IMR-90 (cell line): ENCODE data around the gene FOXP1. TPM values are rescaled to one million over a fixed set of nuclear protein-coding genes. Genes with fewer than 3 reads are reported as not detected.

Experiments
- ATAC-seq: fragments of 200-7000 bp; cut with Tn5 transposase; 2 replicates; pipeline ENCODE4 v1.9.1; 2020; ENCODE audit warnings: low read depth, mild to moderate bottlenecking, moderate library complexity
- BruUV-seq: library from RNA; stranded (reverse); fragments of 400-500 nt; replicated peaks from 2 replicates; lab custom pipeline; 2021; lab: Mats Ljungman, UMichigan
- CTCF ChIA-PET: fragments of 300-600 bp; formaldehyde crosslinking; extraction: SDS; loops from one replicate; lab custom pipeline; 2021; ENCODE audit warnings: antibody characterized with exemption; lab: Yijun Ruan, JAX
- POLR2A ChIA-PET: fragments of 300-600 bp; sonication (Branson Sonifier 250); formaldehyde crosslinking; loops from one replicate; lab custom pipeline; 2022; ENCODE audit warnings: antibody characterized with exemption; ENCODE audit not compliant: unreplicated experiment; lab: Charles Lee
- DNase-seq: peaks from one replicate; pipeline ENCODE4 v3.0.0; 2013
- H2AFZ ChIP-seq: replicated peaks from 2 replicates; pipeline ENCODE3; 2013; ENCODE audit warnings: low read length, mild to moderate bottlenecking; ENCODE audit not compliant: poor library complexity
- H2AK5ac ChIP-seq: 2 replicates; pipeline ENCODE4 v1.6.1; 2013; ENCODE audit warnings: low read depth, low read length, inconsistent platforms
- H2AK9ac ChIP-seq: replicated peaks from 2 replicates; pipeline ENCODE3; 2013; ENCODE audit warnings: mild to moderate bottlenecking, low read depth, low read length, moderate library complexity; ENCODE audit not compliant: poor library complexity
- H2BK120ac ChIP-seq: 2 replicates; pipeline ENCODE4 v1.6.1; 2013; ENCODE audit warnings: low read depth, low read length, inconsistent platforms
- H2BK15ac ChIP-seq: 3 replicates; pipeline ENCODE4 v1.6.1; 2013; ENCODE audit warnings: low read depth, low read length, inconsistent platforms
- H2BK20ac ChIP-seq: 2 replicates; pipeline ENCODE4 v1.6.1; 2013; ENCODE audit warnings: low read depth, mild to moderate bottlenecking, inconsistent platforms, low read length, moderate library complexity
- H2BK5ac ChIP-seq: 2 replicates; pipeline ENCODE4 v1.6.1; 2013; ENCODE audit warnings: mild to moderate bottlenecking, low read depth, low read length, inconsistent platforms; ENCODE audit not compliant: poor library complexity, severe bottlenecking
- H3K14ac ChIP-seq: replicated peaks from 2 replicates; pipeline ENCODE4 v1.6.1; 2013; ENCODE audit warnings: low read depth, low read length, inconsistent platforms
- H3K18ac ChIP-seq: 2 replicates; pipeline ENCODE4 v1.6.1; 2013; ENCODE audit warnings: low read depth, low read length, control low read depth
- H3K23ac ChIP-seq: 2 replicates; pipeline ENCODE4 v1.6.1; 2013; ENCODE audit warnings: low read depth, low read length, inconsistent platforms
- H3K27ac ChIP-seq: 2 replicates; pipeline ENCODE4 v1.5.1; 2013; ENCODE audit warnings: mild to moderate bottlenecking, control low read depth, low read length; ENCODE audit not compliant: insufficient read depth
- H3K27me3 ChIP-seq: 2 replicates; pipeline ENCODE4 v1.6.1; 2013; ENCODE audit warnings: low read length; ENCODE audit not compliant: control insufficient read depth, insufficient read depth
- H3K36me3 ChIP-seq: 2 replicates; pipeline ENCODE4 v1.6.1; 2013; ENCODE audit warnings: low read length, mixed read lengths; ENCODE audit not compliant: control insufficient read depth, insufficient read depth
- H3K4ac ChIP-seq: 2 replicates; pipeline ENCODE4 v1.6.1; 2013; ENCODE audit warnings: low read depth, low read length, inconsistent platforms
- H3K4me1 ChIP-seq: 2 replicates; pipeline ENCODE4 v1.6.1; 2013; ENCODE audit warnings: low read length, mixed read lengths; ENCODE audit not compliant: control insufficient read depth, insufficient read depth
- H3K4me2 ChIP-seq: 2 replicates; pipeline ENCODE4 v1.6.1; 2013; ENCODE audit warnings: low read depth, mild to moderate bottlenecking, control low read depth, low read length, moderate library complexity
- H3K4me3 ChIP-seq: 2 replicates; pipeline ENCODE4 v1.5.1; 2013; ENCODE audit warnings: low read depth, mild to moderate bottlenecking, control low read depth, low read length, moderate library complexity; ENCODE audit not compliant: insufficient read depth
- H3K56ac ChIP-seq: 2 replicates; pipeline ENCODE4 v1.6.1; 2013; ENCODE audit warnings: low read length, inconsistent platforms; ENCODE audit not compliant: insufficient read depth; ENCODE audit errors: extremely low read depth
- H3K79me1 ChIP-seq, 2 experiments: 2 replicates each; pipeline ENCODE4 v1.6.1; 2013; ENCODE audit warnings: low read length in 2 of 2, inconsistent platforms in 1 of 2, low read depth in 1 of 2
- H3K9ac ChIP-seq: 2 replicates; pipeline ENCODE4 v1.6.1; 2013; ENCODE audit warnings: low read depth, low read length, control low read depth
- H3K9me1 ChIP-seq: 2 replicates; pipeline ENCODE4 v1.6.1; 2013; ENCODE audit warnings: low read length, inconsistent platforms; ENCODE audit not compliant: insufficient read depth
- H3K9me3 ChIP-seq: 2 replicates; pipeline ENCODE4 v1.6.1; 2013; ENCODE audit warnings: low read length; ENCODE audit not compliant: control insufficient read depth, insufficient read depth
- H4K20me1 ChIP-seq: 2 replicates; pipeline ENCODE4 v1.6.1; 2013; ENCODE audit warnings: low read length, inconsistent platforms; ENCODE audit not compliant: insufficient read depth
- H4K5ac ChIP-seq: 2 replicates; pipeline ENCODE4 v1.6.1; 2013; ENCODE audit warnings: mild to moderate bottlenecking, low read depth, low read length, control low read depth
- H4K8ac ChIP-seq, 2 experiments: 2 replicates each; pipeline ENCODE4 v1.6.1; 2013; ENCODE audit warnings: low read depth in 2 of 2, low read length in 2 of 2, control low read depth in 1 of 2, inconsistent platforms in 1 of 2
- H4K91ac ChIP-seq: 2 replicates; pipeline ENCODE4 v1.6.1; 2013; ENCODE audit warnings: low read depth, low read length, inconsistent platforms; ENCODE audit not compliant: insufficient read depth
- FOS ChIP-seq: fragments of 150-350 bp; IDR thresholded peaks from 2 replicates; pipeline ENCODE4 v1.6.1; 2016; ENCODE audit warnings: low read depth, low read length
- MAFK ChIP-seq: IDR thresholded peaks from 2 replicates; pipeline ENCODE4 v1.6.1; 2012; ENCODE audit warnings: low read depth, low read length, improper control_type of control experiment
- MAZ ChIP-seq: IDR thresholded peaks from 2 replicates; pipeline ENCODE4 v1.6.1; 2012; ENCODE audit warnings: low read depth, mild to moderate bottlenecking, low read length, improper control_type of control experiment, moderate library complexity, borderline replicate concordance
- POLR2A ChIP-seq: IDR thresholded peaks from 2 replicates; pipeline ENCODE4 v1.6.1; 2012; ENCODE audit warnings: mild to moderate bottlenecking, low read depth, low read length
- RAD21 ChIP-seq: IDR thresholded peaks from 2 replicates; pipeline ENCODE4 v1.6.1; 2012; ENCODE audit warnings: low read length, improper control_type of control experiment
- WGBS, 2 experiments: methylation state at CpG; one replicate each; pipeline versions ENCODE4 v1.1.5 to v1.1.7; 2013; ENCODE audit warnings: missing lambda C conversion rate in 2 of 2; ENCODE audit not compliant: insufficient read length in 1 of 2; ENCODE audit errors: extremely low coverage in 2 of 2; 5-methylcytosine and 5-hydroxymethylcytosine counted together
- dilution Hi-C: fragments of 300-500 bp; cut with HindIII; formaldehyde crosslinking; loops from one replicate; pipeline ENCODE4 v1.14.3; 2018; ENCODE audit warnings: low sequenced_read_pairs; ENCODE audit not compliant: unreplicated experiment
- in situ Hi-C: fragments of 300-500 bp; cut with MboI; formaldehyde crosslinking; loops from 3 replicates; pipeline ENCODE4 v1.14.3; 2019; ENCODE audit warnings: low sequenced_read_pairs, inconsistent platforms, mixed read lengths
- intact Hi-C: fragments of 100-400 bp; cut with micrococcal nuclease; formaldehyde crosslinking; loops from 2 replicates; pipeline ENCODE4 v1.10.0; 2022
- polyA plus RNA-seq, 3 experiments: library from polyadenylated mRNA; depleted of rRNA; stranded (reverse); fragments of >200 nt; gene quantifications; 2 replicates each; pipeline ENCODE4 v1.2.3, GENCODE V29; 2012; ENCODE audit warnings: low replicate concordance in 1 of 3
- total RNA-seq: library from RNA; depleted of rRNA; stranded (reverse); fragments of >200 nt; gene quantifications from 2 replicates; pipeline ENCODE4 v1.2.3, GENCODE V29; 2012
- TF ChIP-seq, protein P1 (sequence below): fragments of 150-350 bp; IDR thresholded peaks from 2 replicates; pipeline ENCODE4 v1.6.1; 2017; ENCODE audit warnings: mild to moderate bottlenecking, antibody characterized with exemption, low read length, low read depth
- TF ChIP-seq, protein P2 (sequence below): conservative IDR thresholded peaks from 2 replicates; pipeline ENCODE4 v1.5.1; 2012; ENCODE audit warnings: mild to moderate bottlenecking, low read depth, low read length, improper control_type of control experiment

Gene FOXP1
- total and polyA plus RNA-seq, 2 of the 4 experiments (the other 2 are of a cell fraction) = 37.0 to 132 TPM

DNA sequence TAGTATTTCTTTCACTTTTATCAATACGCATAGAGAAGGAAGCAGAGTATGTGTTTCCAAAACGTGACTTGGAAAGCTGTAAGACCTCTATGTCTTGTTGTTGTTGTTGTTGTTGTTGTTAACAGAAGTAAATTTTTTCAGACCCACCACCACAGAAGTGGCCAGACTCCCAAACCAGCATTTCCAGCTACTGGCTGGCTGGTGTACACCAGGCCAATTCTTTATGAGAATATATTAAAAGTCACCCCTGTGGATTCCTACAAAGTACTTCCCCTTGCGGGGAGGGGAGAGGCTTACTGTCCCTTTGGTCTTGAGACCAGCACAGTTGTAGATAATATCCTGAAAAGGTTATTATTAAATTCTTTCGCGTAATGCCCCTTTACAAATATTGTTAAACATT is 1.6 kb upstream of the FOXP1 start:
- intact Hi-C loops (loop anchor here (1.0 to 10.0 kb wide), 4 partner anchors 68 to 868 kb away; no protein-coding TSS in a partner anchor), dilution Hi-C loops (no loop called here), in situ Hi-C loops (loop anchor here (10.0 kb wide), 2 partner anchors 450 to 590 kb away; no protein-coding TSS in a partner anchor)
- H3K4me2 ChIP-seq = peak overlapping the region; percentile 66
- H3K27me3 ChIP-seq = no peaks in the 10 kb centered on the region
- H3K56ac ChIP-seq = no peak overlapping the region
- H3K9ac ChIP-seq = no peak overlapping the region
- H3K36me3 ChIP-seq = no peaks in the 10 kb centered on the region
- TF ChIP-seq RAD21 = no peak
- TF ChIP-seq MAZ = no peak
- TF ChIP-seq POLR2A = no peak
- no peak for TF ChIP-seq FOS
- no peak for TF ChIP-seq MAFK
- TF ChIP-seq, protein P1, sequence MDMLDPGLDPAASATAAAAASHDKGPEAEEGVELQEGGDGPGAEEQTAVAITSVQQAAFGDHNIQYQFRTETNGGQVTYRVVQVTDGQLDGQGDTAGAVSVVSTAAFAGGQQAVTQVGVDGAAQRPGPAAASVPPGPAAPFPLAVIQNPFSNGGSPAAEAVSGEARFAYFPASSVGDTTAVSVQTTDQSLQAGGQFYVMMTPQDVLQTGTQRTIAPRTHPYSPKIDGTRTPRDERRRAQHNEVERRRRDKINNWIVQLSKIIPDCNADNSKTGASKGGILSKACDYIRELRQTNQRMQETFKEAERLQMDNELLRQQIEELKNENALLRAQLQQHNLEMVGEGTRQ = no peak
- TF ChIP-seq, protein P2, sequence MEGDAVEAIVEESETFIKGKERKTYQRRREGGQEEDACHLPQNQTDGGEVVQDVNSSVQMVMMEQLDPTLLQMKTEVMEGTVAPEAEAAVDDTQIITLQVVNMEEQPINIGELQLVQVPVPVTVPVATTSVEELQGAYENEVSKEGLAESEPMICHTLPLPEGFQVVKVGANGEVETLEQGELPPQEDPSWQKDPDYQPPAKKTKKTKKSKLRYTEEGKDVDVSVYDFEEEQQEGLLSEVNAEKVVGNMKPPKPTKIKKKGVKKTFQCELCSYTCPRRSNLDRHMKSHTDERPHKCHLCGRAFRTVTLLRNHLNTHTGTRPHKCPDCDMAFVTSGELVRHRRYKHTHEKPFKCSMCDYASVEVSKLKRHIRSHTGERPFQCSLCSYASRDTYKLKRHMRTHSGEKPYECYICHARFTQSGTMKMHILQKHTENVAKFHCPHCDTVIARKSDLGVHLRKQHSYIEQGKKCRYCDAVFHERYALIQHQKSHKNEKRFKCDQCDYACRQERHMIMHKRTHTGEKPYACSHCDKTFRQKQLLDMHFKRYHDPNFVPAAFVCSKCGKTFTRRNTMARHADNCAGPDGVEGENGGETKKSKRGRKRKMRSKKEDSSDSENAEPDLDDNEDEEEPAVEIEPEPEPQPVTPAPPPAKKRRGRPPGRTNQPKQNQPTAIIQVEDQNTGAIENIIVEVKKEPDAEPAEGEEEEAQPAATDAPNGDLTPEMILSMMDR = no peak
- ATAC-seq (no peak), DNase-seq (no peak)
- WGBS, 2 experiments = no CpG with 5 or more reads among the region's 5 CpGs
- peak overlapping the region; percentile 46 to 47; a peak in 2 of 4 replicates for H4K8ac ChIP-seq
- no peaks in the 10 kb centered on the region for H3K9me3 ChIP-seq
- 0 out of 2 replicates have a peak overlapping the region, but pooled peaks have one; percentile 6 for H4K5ac ChIP-seq
- peak overlapping the region; percentile 37 for H2BK5ac ChIP-seq
- CTCF ChIA-PET = no interaction called here
- H4K20me1 ChIP-seq = no peaks in the 10 kb centered on the region
- H3K79me1 ChIP-seq = peaks cover 15 to 47% of the 10 kb centered on the region in 2 experiments; a peak in 3 of 4 replicates
- H3K23ac ChIP-seq = peak overlapping the region; percentile 83
- H2AK5ac ChIP-seq = peak overlapping the region; percentile 21; the same call in 1 of the 2 replicates
- peak overlapping the region; percentile 34; the same call in 1 of the 2 replicates for H3K27ac ChIP-seq
- H3K9me1 ChIP-seq = no peaks in the 10 kb centered on the region
- H3K18ac ChIP-seq = peak overlapping the region; percentile 18
- POLR2A ChIA-PET = interaction anchor here (0.5 kb wide), 1 partner anchor 464 kb away, joined by 3 read pairs; no protein-coding TSS in a partner anchor
- H2AFZ ChIP-seq = no peak overlapping the region
- H3K4ac ChIP-seq = peak overlapping the region; percentile 49; the same call in 1 of the 2 replicates
- peak overlapping the region; percentile 37; the same call in 1 of the 2 replicates for H3K14ac ChIP-seq
- H3K4me3 ChIP-seq = no peak overlapping the region
- peak overlapping the region; percentile 60 for H2BK120ac ChIP-seq
- H3K4me1 ChIP-seq = peaks cover 12% of the 10 kb centered on the region
- peak overlapping the region; percentile 28; the same call in 1 of the 2 replicates for H4K91ac ChIP-seq
- H2AK9ac ChIP-seq = no peak overlapping the region
- BruUV-seq = no TSS peak
- peak overlapping the region; percentile 53; the same call in 1 of the 2 replicates for H2BK20ac ChIP-seq
- peak overlapping the region; percentile 53; the same call in 2 of the 3 replicates for H2BK15ac ChIP-seq
